Mucosa of descending colon (tissue), 3 donors: ENCODE results near the gene IL1RL1. TPM values are rescaled to one million over a fixed set of nuclear protein-coding genes. Genes with fewer than 3 reads are reported as not detected.
A peak's percentile ranks its signal among the peaks of the same experiment; 100 is the strongest.

Experiments used
- ATAC-seq: fragments of 200-7000 bp; cut with Tn5 transposase; one replicate; pipeline ENCODE4 v1.9.1; 2020; ENCODE audit warnings: mild to moderate bottlenecking, moderate library complexity
- DNase-seq, 3 donors: peaks; one replicate each; pipeline ENCODE4 v3.0.0-alpha.2; 2020
- H3K36me3 ChIP-seq: fragments of 200-600 bp; one replicate; pipeline ENCODE4 v1.8.0; 2021; ENCODE audit warnings: low read depth, mild to moderate bottlenecking
- H3K4me1 ChIP-seq: fragments of 200-600 bp; one replicate; pipeline ENCODE4 v1.8.0; 2021; ENCODE audit warnings: low read depth, mild to moderate bottlenecking
- H3K4me3 ChIP-seq: fragments of 200-600 bp; one replicate; pipeline ENCODE4 v1.8.0; 2021; ENCODE audit warnings: mild to moderate bottlenecking
- H3K9me3 ChIP-seq: fragments of 200-600 bp; one replicate; pipeline ENCODE4 v1.8.0; 2021; ENCODE audit warnings: mild to moderate bottlenecking
- CTCF ChIP-seq: fragments of 200-600 bp; IDR thresholded peaks from one replicate; pipeline ENCODE4 v1.8.0; 2022; ENCODE audit warnings: antibody characterized with exemption, mild to moderate bottlenecking
- intact Hi-C, 2 donors: fragments of 100-400 bp; cut with DNase I in 1 of 2; cut with micrococcal nuclease in 1 of 2; formaldehyde crosslinking; loops; one replicate each; pipeline versions ENCODE4 v1.11.0 to v1.11.1; 2022; cut with DNase I, micrococcal nuclease
- total RNA-seq, 3 donors: library from RNA; stranded (reverse); fragmentation: NEBNext Ultra II Directional in 2 of 3; extraction: Animal tissue kit (Norgen Biotek cat#: 25700) in 2 of 3; gene quantifications; one replicate each; pipeline versions ENCODE4 v1.2.1 to v1.2.4, GENCODE V29; 2021 to 2023
- donor health status: DM: no; HTN: no; CAD: no; lungs with moderate emphysema.
- donor health status: DM: no; HTN: no; CAD: no.
- donor health status: DM: no; HTN: yes; CAD: no.

Gene IL1RL1
- total RNA-seq, 3 donors from 2014 or later, result 0.93 to 7.1 (median 5.9) TPM

GRCh38 chr2:102294802-102295489, 16.4 kb upstream of the IL1RL1 start:
- intact Hi-C loops, result no loop called here
- DNase-seq (no peak), ATAC-seq (no peak)
- Histone ChIP-seq H3K4me3 (no peak overlapping the region), H3K36me3 (no peaks in the 10 kb centered on the region), H3K4me1 (no peaks in the 10 kb centered on the region), H3K9me3 (no peaks in the 10 kb centered on the region)
- TF ChIP-seq CTCF, result no peak

DNA sequence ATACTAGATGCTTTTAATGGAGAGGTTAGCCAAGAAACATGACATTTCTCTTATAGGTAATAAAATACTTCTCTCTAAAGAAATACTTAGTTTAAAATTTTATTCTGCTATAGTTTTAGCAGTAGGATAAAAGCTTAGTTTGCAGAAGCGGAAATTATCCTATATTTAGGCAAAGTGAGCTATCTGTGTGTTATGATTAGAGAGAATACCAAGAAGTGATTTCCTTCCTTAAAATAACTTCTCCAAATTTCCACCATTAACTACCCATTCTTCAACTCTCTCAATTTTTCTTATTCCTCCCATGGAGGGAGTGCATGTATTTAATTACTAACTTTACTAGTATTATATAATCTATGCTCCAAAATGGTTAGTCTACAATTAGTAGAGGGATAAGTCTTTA, 15.8 kb upstream of the IL1RL1 start:
- H3K4me1 ChIP-seq, result no peaks in the 10 kb centered on the region
- DNase-seq, result no peak
- no peak overlapping the region for H3K4me3 ChIP-seq
- no peaks in the 10 kb centered on the region for H3K36me3 ChIP-seq
- ATAC-seq, result no peak
- TF ChIP-seq CTCF, result no peak
- H3K9me3 ChIP-seq, result no peaks in the 10 kb centered on the region
- intact Hi-C loops, result no loop called here

DNA sequence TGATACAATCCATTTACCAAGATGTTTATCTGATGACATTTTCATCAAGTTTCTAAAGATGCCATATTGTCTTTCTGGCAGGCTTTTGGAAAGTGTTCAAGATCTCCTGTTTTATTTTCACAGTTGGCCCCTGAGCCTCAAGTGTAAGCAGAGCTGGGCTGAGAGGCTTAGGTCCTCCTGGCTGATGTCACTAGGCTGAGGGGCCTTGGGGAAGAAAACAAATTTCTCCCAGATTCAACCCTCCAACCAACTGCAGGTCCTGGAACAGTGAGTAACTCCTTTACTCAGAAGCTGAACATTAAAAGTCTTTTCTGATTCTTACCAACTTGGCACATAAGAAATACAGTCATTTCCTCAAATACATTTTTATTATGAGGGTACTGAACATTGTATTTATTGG, 14.9 kb upstream of the IL1RL1 start:
- intact Hi-C loops, result no loop called here
- no peak for TF ChIP-seq CTCF
- Histone ChIP-seq H3K9me3 (no peaks in the 10 kb centered on the region), H3K4me1 (no peaks in the 10 kb centered on the region), H3K36me3 (no peaks in the 10 kb centered on the region), H3K4me3 (no peak overlapping the region)
- ATAC-seq (no peak), DNase-seq (no peak)

GRCh38 chr2:102297891-102298290, 13.5 kb upstream of the IL1RL1 start:
- no peaks in the 10 kb centered on the region for H3K4me1 ChIP-seq
- no peak for ATAC-seq
- no peak for DNase-seq
- no peaks in the 10 kb centered on the region for H3K36me3 ChIP-seq
- no peak overlapping the region for H3K4me3 ChIP-seq
- no peak for TF ChIP-seq CTCF
- intact Hi-C loops, result no loop called here
- no peaks in the 10 kb centered on the region for H3K9me3 ChIP-seq

- intact Hi-C loops, result no loop called here
- Histone ChIP-seq H3K4me3 (no peak overlapping the region), H3K36me3 (no peaks in the 10 kb centered on the region), H3K4me1 (no peaks in the 10 kb centered on the region), H3K9me3 (no peaks in the 10 kb centered on the region)
- TF ChIP-seq CTCF, result no peak
- ATAC-seq (peak; percentile 82), DNase-seq (peak in 1 of 3 donors; percentile 75)
Observed at GRCh38 chr2:102301867-102302362, 9.4 kb upstream of the IL1RL1 start.
